Prostate gland (tissue), 2 donors: ENCODE results near the gene BTF3. TPM values are rescaled to one million over a fixed set of nuclear protein-coding genes. Genes with fewer than 3 reads are reported as not detected.

ENCODE experiments used
- DNase-seq: peaks from one replicate; pipeline ENCODE4 v3.0.0-alpha.2; 2019; ENCODE audit warnings: low spot score
- H3K27ac ChIP-seq, 2 donors: fragments of 200-600 bp; sonication (generic); 2 replicates each; pipeline ENCODE4 v1.5.1; 2017 to 2019
- H3K27me3 ChIP-seq: fragments of 200-600 bp; sonication (generic); replicated peaks from 2 replicates; pipeline ENCODE4 v1.5.1; 2019; ENCODE audit not compliant: insufficient read depth
- H3K36me3 ChIP-seq, 2 donors: fragments of 200-600 bp; sonication (generic); 1 replicate in 1 of 2; 2 replicates in 1 of 2; pipeline versions ENCODE4 v1.5.1 to v1.8.1; 2017 to 2019
- H3K4me1 ChIP-seq: fragments of 200-600 bp; sonication (generic); replicated peaks from 2 replicates; pipeline ENCODE4 v1.5.1; 2019
- H3K4me3 ChIP-seq, 2 donors: fragments of 200-600 bp; sonication (generic); 2 replicates each; pipeline ENCODE4 v1.5.1; 2017 to 2019
- H3K9me3 ChIP-seq: fragments of 200-600 bp; sonication (generic); 2 replicates; pipeline ENCODE4 v1.5.1; 2017
- POLR2A ChIP-seq: fragments of 450-650 bp; IDR thresholded peaks from one replicate; pipeline ENCODE4 v1.6.1; 2016; ENCODE audit warnings: antibody characterized with exemption, mild to moderate bottlenecking
- POLR2AphosphoS5 ChIP-seq: sonication (generic); formaldehyde crosslinking; IDR thresholded peaks from one replicate; pipeline ENCODE4 v1.6.1; 2017; ENCODE audit warnings: antibody characterized with exemption
- WGBS: methylation state at CpG from one replicate; pipeline ENCODE4 v1.1.5; 2018; 5-methylcytosine and 5-hydroxymethylcytosine counted together
- intact Hi-C: fragments of 100-400 bp; cut with DNase I; formaldehyde crosslinking; loops from one replicate; pipeline ENCODE4 v1.14.2; 2022
- total RNA-seq, 2 donors: library from RNA; depleted of rRNA; stranded (reverse); fragments of >200 nt; gene quantifications; one replicate each; pipeline ENCODE4 v1.1.0, GENCODE V29; 2016
- TF ChIP-seq, protein P1 (sequence below), 4 experiments: fragments of 200-600 bp in 2 of 4; fragments of 450-650 bp in 2 of 4; sonication (generic) in 2 of 4; IDR thresholded peaks; 1 replicate in 3 of 4; 2 replicates in 1 of 4; pipeline ENCODE4 v1.5.1; 2016 to 2019; ENCODE audit warnings: antibody characterized with exemption in 4 of 4, mild to moderate bottlenecking in 2 of 4, moderate library complexity in 2 of 4

The BTF3 gene
- total RNA-seq, 2 donors from 2014 or later: 363 to 598 TPM

DNA sequence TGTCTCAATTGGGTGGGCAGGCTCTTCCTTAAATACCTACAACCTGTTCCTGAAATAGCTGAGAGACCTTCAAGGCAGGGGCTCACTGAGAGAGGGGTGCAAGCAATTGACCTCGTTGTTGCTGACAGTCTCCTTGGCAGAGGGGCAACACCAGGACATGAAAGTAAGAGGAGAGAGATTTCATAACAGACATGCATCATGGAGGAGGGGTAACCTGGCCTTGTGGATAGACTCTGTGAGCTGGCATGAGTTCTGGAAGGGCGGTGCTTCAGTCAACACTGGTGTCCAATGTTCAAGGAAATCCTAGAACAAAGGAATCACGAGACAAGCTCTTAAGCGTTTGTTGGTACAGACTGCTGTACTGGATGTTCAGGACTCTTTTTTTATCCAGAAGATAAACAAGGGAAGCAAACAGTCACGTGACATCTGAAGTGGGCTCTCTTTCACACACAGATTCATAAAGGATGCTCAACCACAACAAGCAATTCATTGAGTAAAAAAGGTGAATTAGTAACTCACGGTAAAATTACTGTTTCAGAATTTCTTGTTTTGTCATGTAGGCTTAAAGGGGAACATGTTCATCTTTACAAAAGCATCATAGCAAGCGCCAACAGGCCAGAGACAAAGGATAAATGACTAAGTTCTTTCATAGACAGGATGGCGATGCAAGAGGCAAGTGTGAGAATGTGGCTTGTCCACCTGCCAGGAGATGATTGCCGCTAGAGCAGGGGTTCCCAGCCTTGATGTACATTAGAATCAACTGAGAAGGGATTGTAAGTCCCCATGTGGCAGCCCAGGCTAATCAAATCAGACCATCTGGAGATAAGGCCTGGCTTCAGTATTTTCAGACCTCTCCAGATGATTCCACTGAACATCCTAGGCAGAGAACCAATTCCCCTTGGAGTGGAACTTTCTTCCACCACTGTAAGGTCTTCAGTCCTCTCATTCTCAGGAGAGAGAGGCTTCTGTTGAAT lies 46.5 kb downstream of the BTF3 start:
- intact Hi-C loops: no loop called here
- Histone ChIP-seq H3K4me3 (no peak overlapping the region), H3K27ac (peak overlapping the region; percentile 82 to 88), H3K9me3 (no peaks in the 10 kb centered on the region), H3K27me3 (no peaks in the 10 kb centered on the region), H3K36me3 (no peaks in the 10 kb centered on the region), H3K4me1 (peaks cover 21% of the 10 kb centered on the region)
- 34% methylated on average over 9 of the region's 9 CpGs for WGBS
- TF ChIP-seq, protein P1, sequence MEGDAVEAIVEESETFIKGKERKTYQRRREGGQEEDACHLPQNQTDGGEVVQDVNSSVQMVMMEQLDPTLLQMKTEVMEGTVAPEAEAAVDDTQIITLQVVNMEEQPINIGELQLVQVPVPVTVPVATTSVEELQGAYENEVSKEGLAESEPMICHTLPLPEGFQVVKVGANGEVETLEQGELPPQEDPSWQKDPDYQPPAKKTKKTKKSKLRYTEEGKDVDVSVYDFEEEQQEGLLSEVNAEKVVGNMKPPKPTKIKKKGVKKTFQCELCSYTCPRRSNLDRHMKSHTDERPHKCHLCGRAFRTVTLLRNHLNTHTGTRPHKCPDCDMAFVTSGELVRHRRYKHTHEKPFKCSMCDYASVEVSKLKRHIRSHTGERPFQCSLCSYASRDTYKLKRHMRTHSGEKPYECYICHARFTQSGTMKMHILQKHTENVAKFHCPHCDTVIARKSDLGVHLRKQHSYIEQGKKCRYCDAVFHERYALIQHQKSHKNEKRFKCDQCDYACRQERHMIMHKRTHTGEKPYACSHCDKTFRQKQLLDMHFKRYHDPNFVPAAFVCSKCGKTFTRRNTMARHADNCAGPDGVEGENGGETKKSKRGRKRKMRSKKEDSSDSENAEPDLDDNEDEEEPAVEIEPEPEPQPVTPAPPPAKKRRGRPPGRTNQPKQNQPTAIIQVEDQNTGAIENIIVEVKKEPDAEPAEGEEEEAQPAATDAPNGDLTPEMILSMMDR (IDR thresholded peaks at IDR 0.05): no peak
- peak; percentile 98 for TF ChIP-seq POLR2AphosphoS5
- peak; percentile 96 for DNase-seq

DNA sequence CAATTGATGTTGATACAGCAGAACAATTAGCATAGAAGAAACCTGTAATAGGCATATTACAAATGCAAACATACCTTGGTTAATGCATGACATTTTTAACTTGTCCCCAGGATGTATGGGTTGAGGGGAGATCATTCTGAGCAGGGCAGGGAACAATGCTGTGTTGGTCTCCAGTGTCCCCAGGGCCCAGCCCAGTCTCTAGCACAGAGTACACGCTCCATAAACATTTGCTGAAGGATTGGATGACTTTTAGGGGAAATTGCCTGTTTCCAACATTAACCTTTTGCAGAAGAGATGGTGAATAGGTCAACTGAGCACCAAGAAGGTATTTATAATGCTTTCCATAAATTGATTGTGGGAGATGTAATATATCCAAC lies 47.1 kb downstream of the BTF3 start:
- TF ChIP-seq POLR2AphosphoS5 (no peak), POLR2A (no peak)
- TF ChIP-seq, protein P1 (IDR thresholded peaks at IDR 0.05): no peak
- no peak for DNase-seq
- no peak overlapping the region for H3K4me3 ChIP-seq
- H3K36me3 ChIP-seq: no peaks in the 10 kb centered on the region
- peaks cover 21% of the 10 kb centered on the region for H3K4me1 ChIP-seq
- 81% methylated on average over 1 of the region's 1 CpG for WGBS
- H3K9me3 ChIP-seq: no peaks in the 10 kb centered on the region
- intact Hi-C loops: no loop called here
- H3K27me3 ChIP-seq: no peaks in the 10 kb centered on the region
- peak overlapping the region; percentile 82 to 88 for H3K27ac ChIP-seq

GRCh38 chr5:73550016-73550415 lies 51.8 kb downstream of the BTF3 start:
- DNase-seq: no peak
- TF ChIP-seq, protein P1 (IDR thresholded peaks at IDR 0.05): no peak
- TF ChIP-seq POLR2AphosphoS5: no peak
- TF ChIP-seq POLR2A: no peak
- 86% methylated on average over 1 of the region's 1 CpG for WGBS
- H3K27ac ChIP-seq: no peak overlapping the region
- no peak overlapping the region for H3K4me3 ChIP-seq
- no peaks in the 10 kb centered on the region for H3K9me3 ChIP-seq
- intact Hi-C loops: no loop called here
- H3K36me3 ChIP-seq: no peaks in the 10 kb centered on the region
- no peaks in the 10 kb centered on the region for H3K27me3 ChIP-seq
- H3K4me1 ChIP-seq: no peaks in the 10 kb centered on the region

DNA sequence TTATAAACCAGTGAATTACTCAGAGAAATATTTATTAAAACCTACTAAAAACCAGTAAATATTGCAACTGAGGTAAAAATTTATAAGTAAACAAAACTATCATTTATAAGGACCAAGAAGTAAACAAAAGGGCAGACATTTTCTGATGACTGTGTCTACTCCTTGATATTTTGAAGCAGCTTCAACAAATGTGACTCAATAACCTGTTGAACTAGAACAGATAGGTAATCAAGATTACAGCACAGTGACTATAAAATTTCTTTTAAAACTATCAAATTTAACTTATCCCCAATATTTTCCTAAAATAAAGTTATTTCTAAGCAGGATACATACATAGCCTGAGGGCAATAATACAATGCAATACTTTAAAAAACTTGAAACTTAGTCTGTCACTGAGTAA lies 54.4 kb downstream of the BTF3 start:
- H3K4me1 ChIP-seq: no peaks in the 10 kb centered on the region
- H3K9me3 ChIP-seq: no peaks in the 10 kb centered on the region
- H3K27me3 ChIP-seq: no peaks in the 10 kb centered on the region
- intact Hi-C loops: no loop called here
- no peak overlapping the region for H3K4me3 ChIP-seq
- peak overlapping the region; percentile 38 to 55 for H3K27ac ChIP-seq
- H3K36me3 ChIP-seq: no peaks in the 10 kb centered on the region
- TF ChIP-seq POLR2AphosphoS5: peak; percentile 30
- no peak for TF ChIP-seq POLR2A
- TF ChIP-seq, protein P1 (IDR thresholded peaks at IDR 0.05): no peak
- no peak for DNase-seq

Other genes starting within 250 kb of the BTF3 start
- gene FOXD1, start 49.7 kb upstream of the BTF3 start, total RNA-seq: 1 to 10 TPM; 1.6 to 2.8 TPM
- 10 to 100 TPM; 36.5 to 43.1 TPM for gene ANKRA2, start 67.2 kb downstream of the BTF3 start, total RNA-seq
- gene UTP15, start 67.3 kb downstream of the BTF3 start, total RNA-seq: 10 to 100 TPM; 11.3 to 31.9 TPM
- gene ARHGEF28, start 127.8 kb downstream of the BTF3 start, total RNA-seq: 10 to 100 TPM; 18.9 to 28.3 TPM